Ovary (tissue), 9 donors: ENCODE measurements around the gene SEMA4D. TPM values are rescaled to one million over a fixed set of nuclear protein-coding genes. Genes with fewer than 3 reads are reported as not detected.

Experiments used
- DNase-seq, 5 donors: peaks; one replicate each; pipeline ENCODE4 v3.0.0-alpha.2; 2019 to 2020
- H3K27ac ChIP-seq, 2 donors: fragments of 200-600 bp; one replicate each; pipeline versions ENCODE4 v1.5.1 to v1.8.0; 2019 to 2022
- H3K27me3 ChIP-seq: fragments of 200-600 bp; one replicate; pipeline ENCODE4 v1.8.0; 2022
- H3K36me3 ChIP-seq: fragments of 200-600 bp; sonication (generic); one replicate; pipeline ENCODE4 v1.5.1; 2019
- H3K4me1 ChIP-seq: one replicate; pipeline ENCODE4 v1.8.1; 2013; ENCODE audit warnings: mild to moderate bottlenecking, moderate library complexity; ENCODE audit not compliant: insufficient read depth
- H3K4me3 ChIP-seq: fragments of 200-600 bp; sonication (generic); one replicate; pipeline ENCODE4 v1.5.1; 2017
- H3K9me3 ChIP-seq, 2 donors: fragments of 200-600 bp in 1 of 2; sonication (generic) in 1 of 2; one replicate each; pipeline versions ENCODE4 v1.5.1 to v1.8.1; 2013 to 2019; ENCODE audit warnings: mild to moderate bottlenecking in 1 of 2, moderate library complexity in 1 of 2
- EP300 ChIP-seq: sonication (generic); formaldehyde crosslinking; IDR thresholded peaks from one replicate; pipeline ENCODE4 v1.6.1; 2017; ENCODE audit warnings: antibody characterized with exemption
- POLR2A ChIP-seq: fragments of 450-650 bp; IDR thresholded peaks from one replicate; pipeline ENCODE4 v1.6.1; 2017; ENCODE audit warnings: antibody characterized with exemption, mild to moderate bottlenecking, moderate library complexity
- WGBS, 3 donors: extraction: QIAGEN DNeasy Blood & Tissue Kit in 1 of 3; methylation state at CpG; one replicate each; pipeline versions ENCODE4 v1.1.5 to v1.1.7; 2013 to 2017; 5-methylcytosine and 5-hydroxymethylcytosine counted together
- intact Hi-C, 4 donors: fragments of 100-400 bp; cut with DNase I; formaldehyde crosslinking; loops; one replicate each; pipeline versions ENCODE4 v1.11.0 to v1.15.1; 2022 to 2023
- polyA plus RNA-seq, 2 donors: library from polyadenylated mRNA; stranded (reverse); fragments of 200-250 nt in 1 of 2; fragments of 350-450 nt in 1 of 2; fragmentation: Illumina TruSeq in 1 of 2; extraction: RNeasy Lipid Tissue Mini Kit (QIAGEN cat#74804) in 1 of 2; gene quantifications; one replicate each; pipeline ENCODE4 v1.2.3, GENCODE V29; 2013 to 2014
- total RNA-seq, 7 donors: library from RNA; depleted of rRNA in 2 of 7; stranded (reverse); fragments of >200 nt in 2 of 7; fragmentation: NEBNext Ultra II Directional in 3 of 7; extraction: Animal tissue kit (Norgen Biotek cat#: 25700) in 3 of 7; gene quantifications; one replicate each; pipeline versions ENCODE4 v1.1.0 to v1.2.4, GENCODE V29; 2016 to 2023
- TF ChIP-seq, protein P1 (sequence below), 3 donors: fragments of 450-650 bp in 2 of 3; fragments of 200-600 bp in 1 of 3; IDR thresholded peaks; one replicate each; pipeline versions ENCODE4 v1.5.1 to v1.8.0; 2016 to 2022; ENCODE audit warnings: antibody characterized with exemption in 3 of 3, mild to moderate bottlenecking in 1 of 3
- donor health status: DM: no; HTN: no; CAD: no; lungs with moderate emphysema.
- donor health status: DM: no; HTN: no; CAD: no.
- donor health status: Bipolar disorder and iron deficiency.
- donor health status: DM: yes; HTN: yes; CAD: no.
- donor health status: DM: no; HTN: no; CAD: no.
- donor health status: DM: yes; HTN: yes; CAD: no.

SEMA4D gene
- total and polyA plus RNA-seq, 9 donors, result 6.0 to 27.2 (median 16.7) TPM

DNA sequence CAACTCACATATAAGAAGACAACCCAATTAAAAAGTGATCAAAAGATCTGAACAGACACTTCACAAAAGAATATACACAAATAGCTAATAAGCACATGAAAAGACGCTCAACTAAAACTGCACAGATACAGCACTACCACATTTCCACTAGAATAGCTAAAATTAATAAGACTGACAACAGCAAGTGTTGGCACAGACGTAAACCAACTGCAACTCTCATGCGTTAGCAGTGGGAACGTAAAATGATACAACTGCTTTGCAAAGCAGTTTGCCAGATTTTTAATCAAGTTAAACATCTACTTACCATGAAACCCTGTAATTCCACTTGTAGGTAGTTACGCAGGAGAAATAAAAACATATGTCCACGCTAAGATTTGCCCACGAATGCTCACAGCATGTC is 9.0 kb downstream of the SEMA4D start:
- H3K27me3 ChIP-seq, result no peaks in the 10 kb centered on the region
- no peaks in the 10 kb centered on the region for H3K36me3 ChIP-seq
- intact Hi-C loops, result no loop called here
- TF ChIP-seq, protein P1, sequence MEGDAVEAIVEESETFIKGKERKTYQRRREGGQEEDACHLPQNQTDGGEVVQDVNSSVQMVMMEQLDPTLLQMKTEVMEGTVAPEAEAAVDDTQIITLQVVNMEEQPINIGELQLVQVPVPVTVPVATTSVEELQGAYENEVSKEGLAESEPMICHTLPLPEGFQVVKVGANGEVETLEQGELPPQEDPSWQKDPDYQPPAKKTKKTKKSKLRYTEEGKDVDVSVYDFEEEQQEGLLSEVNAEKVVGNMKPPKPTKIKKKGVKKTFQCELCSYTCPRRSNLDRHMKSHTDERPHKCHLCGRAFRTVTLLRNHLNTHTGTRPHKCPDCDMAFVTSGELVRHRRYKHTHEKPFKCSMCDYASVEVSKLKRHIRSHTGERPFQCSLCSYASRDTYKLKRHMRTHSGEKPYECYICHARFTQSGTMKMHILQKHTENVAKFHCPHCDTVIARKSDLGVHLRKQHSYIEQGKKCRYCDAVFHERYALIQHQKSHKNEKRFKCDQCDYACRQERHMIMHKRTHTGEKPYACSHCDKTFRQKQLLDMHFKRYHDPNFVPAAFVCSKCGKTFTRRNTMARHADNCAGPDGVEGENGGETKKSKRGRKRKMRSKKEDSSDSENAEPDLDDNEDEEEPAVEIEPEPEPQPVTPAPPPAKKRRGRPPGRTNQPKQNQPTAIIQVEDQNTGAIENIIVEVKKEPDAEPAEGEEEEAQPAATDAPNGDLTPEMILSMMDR (IDR thresholded peaks at IDR 0.05), result no peak
- TF ChIP-seq EP300, result no peak
- TF ChIP-seq POLR2A, result no peak
- H3K27ac ChIP-seq, result no peak overlapping the region
- 87 to 97% (median 89%) methylated on average over 7 of the region's 7 CpGs for WGBS, 3 donors
- peaks cover 4% of the 10 kb centered on the region for H3K4me1 ChIP-seq
- no peaks in the 10 kb centered on the region for H3K9me3 ChIP-seq
- DNase-seq, result no peak
- no peak overlapping the region for H3K4me3 ChIP-seq

DNA sequence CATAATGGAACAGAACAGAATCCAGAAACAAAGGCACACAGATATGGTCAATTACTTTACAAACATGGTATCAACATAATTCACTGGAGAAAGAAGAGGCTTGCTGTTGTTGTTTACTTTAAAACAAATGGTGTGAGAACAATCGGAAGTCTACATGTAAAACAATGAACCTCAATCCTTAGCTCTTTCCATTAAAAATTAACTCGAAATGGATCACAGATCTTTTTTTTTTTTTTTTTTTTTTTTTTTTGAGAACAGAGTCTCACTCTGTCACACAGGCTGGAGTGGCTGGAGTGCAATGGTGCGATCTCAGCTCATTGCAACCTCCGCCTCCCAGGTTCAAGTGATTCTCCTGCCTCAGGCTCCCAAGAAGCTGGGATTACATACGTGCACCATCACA is 9.8 kb downstream of the SEMA4D start:
- no peak for DNase-seq
- intact Hi-C loops, result no loop called here
- Histone ChIP-seq H3K9me3 (no peaks in the 10 kb centered on the region), H3K4me1 (peaks cover 1% of the 10 kb centered on the region), H3K36me3 (no peaks in the 10 kb centered on the region), H3K27ac (no peak overlapping the region), H3K4me3 (no peak overlapping the region), H3K27me3 (no peaks in the 10 kb centered on the region)
- 93 to 94% (median 94%) methylated on average over 5 of the region's 5 CpGs for WGBS, 3 donors
- TF ChIP-seq EP300, result no peak
- no peak for TF ChIP-seq POLR2A
- TF ChIP-seq, protein P1 (IDR thresholded peaks at IDR 0.05), result no peak

DNA sequence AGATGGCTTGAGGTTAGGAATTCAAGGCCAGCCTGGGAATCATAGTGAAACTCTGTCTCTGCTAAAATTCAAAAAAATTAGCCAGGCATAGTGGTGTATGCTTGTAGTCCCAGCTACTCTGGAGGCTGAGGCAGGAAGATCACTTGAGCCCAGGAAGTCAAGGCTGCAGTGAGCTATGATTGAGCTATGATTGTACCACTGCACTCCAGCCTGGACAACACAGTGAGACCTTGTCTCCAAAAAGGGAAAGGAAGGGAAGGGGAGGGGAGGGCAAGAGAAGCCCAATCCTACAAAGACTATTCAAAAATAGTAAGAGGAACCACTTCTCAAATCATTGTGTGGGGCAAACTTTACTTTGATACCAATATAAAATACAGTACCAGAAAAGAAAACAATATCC is 11.2 kb downstream of the SEMA4D start:
- DNase-seq, result no peak
- Histone ChIP-seq H3K4me1 (no peaks in the 10 kb centered on the region), H3K4me3 (no peak overlapping the region), H3K27me3 (no peaks in the 10 kb centered on the region), H3K27ac (no peak overlapping the region), H3K36me3 (no peaks in the 10 kb centered on the region), H3K9me3 (no peaks in the 10 kb centered on the region)
- no peak for TF ChIP-seq EP300
- TF ChIP-seq, protein P1 (IDR thresholded peaks at IDR 0.05), result no peak
- no peak for TF ChIP-seq POLR2A
- intact Hi-C loops, result no loop called here

- no peak overlapping the region for H3K27ac ChIP-seq
- DNase-seq, result no peak
- H3K4me1 ChIP-seq, result no peaks in the 10 kb centered on the region
- TF ChIP-seq EP300, result no peak
- TF ChIP-seq, protein P1 (IDR thresholded peaks at IDR 0.05), result no peak
- TF ChIP-seq POLR2A, result no peak
- no peak overlapping the region for H3K4me3 ChIP-seq
- 88 to 89% (median 89%) methylated on average over 6 of the region's 6 CpGs for WGBS, 3 donors
- H3K9me3 ChIP-seq, result no peaks in the 10 kb centered on the region
- H3K36me3 ChIP-seq, result no peaks in the 10 kb centered on the region
- intact Hi-C loops, result no loop called here
- H3K27me3 ChIP-seq, result no peaks in the 10 kb centered on the region
Measured at GRCh38 chr9:89484475-89485404, 13.2 kb downstream of the SEMA4D start.
